OCI-LY3 (cell line): ENCODE data around the gene RTP5.

Source experiments
- H2AFZ ChIP-seq: fragments of 200-600, 300-600 bp; shearing (Covaris generic); 2 replicates; pipeline ENCODE4 v1.6.0; 2014; ENCODE audit warnings: antibody characterized with exemption, low read depth, low read length
- H3K27ac ChIP-seq: fragments of 200-600, 300-600 bp; sonication (generic); 2 replicates; pipeline ENCODE4 v1.5.1; 2014; ENCODE audit warnings: mild to moderate bottlenecking, low read length, moderate library complexity, mixed read lengths
- H3K27me3 ChIP-seq: fragments of 200-600, 300-600 bp; sonication (generic); 2 replicates; pipeline ENCODE4 v1.6.1; 2014; ENCODE audit warnings: low read depth, low read length, mixed read lengths
- H3K36me3 ChIP-seq: fragments of 200-600, 300-600 bp; sonication (generic); replicated peaks from 2 replicates; pipeline ENCODE3; 2014; ENCODE audit warnings: low read depth, low read length, mixed read lengths
- H3K4me1 ChIP-seq: fragments of 300-600, 200-600 bp; sonication (generic); 2 replicates; pipeline ENCODE4 v1.6.1; 2014; ENCODE audit warnings: low read length, mixed read lengths
- H3K4me2 ChIP-seq: fragments of 200-600, 300-600 bp; sonication (generic); 2 replicates; pipeline ENCODE4 v1.6.1; 2014; ENCODE audit warnings: low read length, mixed read lengths
- H3K4me3 ChIP-seq: fragments of 300-600, 200-600 bp; sonication (generic); 2 replicates; pipeline ENCODE4 v1.5.1; 2014; ENCODE audit warnings: antibody characterized with exemption, mild to moderate bottlenecking, low read length, moderate library complexity
- H3K79me2 ChIP-seq: fragments of 300-600, 200-600 bp; shearing (Covaris generic); 2 replicates; pipeline ENCODE4 v1.6.1; 2014; ENCODE audit warnings: mild to moderate bottlenecking, low read length, mixed read lengths
- H3K9ac ChIP-seq: fragments of 300-600, 200-600 bp; shearing (Covaris generic); 2 replicates; pipeline ENCODE4 v1.6.0; 2014; ENCODE audit warnings: mild to moderate bottlenecking, low read length, moderate library complexity
- H3K9me3 ChIP-seq: fragments of 200-600, 300-600 bp; shearing (Covaris generic); 2 replicates; pipeline ENCODE4 v1.6.1; 2014; ENCODE audit warnings: low read length, mixed read lengths; ENCODE audit not compliant: insufficient read depth
- H4K20me1 ChIP-seq: fragments of 200-600, 300-600 bp; sonication (generic); 2 replicates; pipeline ENCODE4 v1.6.1; 2016; ENCODE audit warnings: low read length, mixed read lengths; ENCODE audit not compliant: insufficient read depth
- EZH2phosphoT487 ChIP-seq: fragments of 200-600 bp; shearing (Covaris generic); IDR thresholded peaks from 2 replicates; pipeline ENCODE4 v1.6.1; 2018; ENCODE audit warnings: antibody characterized with exemption, mixed run types, low read depth
- TF ChIP-seq, protein P1 (sequence below): fragments of 200-600, 300-600 bp; sonication (generic); IDR thresholded peaks from 2 replicates; pipeline ENCODE4 v1.5.1; 2014; ENCODE audit warnings: antibody characterized with exemption, low read length, low read depth

RTP5 gene

DNA sequence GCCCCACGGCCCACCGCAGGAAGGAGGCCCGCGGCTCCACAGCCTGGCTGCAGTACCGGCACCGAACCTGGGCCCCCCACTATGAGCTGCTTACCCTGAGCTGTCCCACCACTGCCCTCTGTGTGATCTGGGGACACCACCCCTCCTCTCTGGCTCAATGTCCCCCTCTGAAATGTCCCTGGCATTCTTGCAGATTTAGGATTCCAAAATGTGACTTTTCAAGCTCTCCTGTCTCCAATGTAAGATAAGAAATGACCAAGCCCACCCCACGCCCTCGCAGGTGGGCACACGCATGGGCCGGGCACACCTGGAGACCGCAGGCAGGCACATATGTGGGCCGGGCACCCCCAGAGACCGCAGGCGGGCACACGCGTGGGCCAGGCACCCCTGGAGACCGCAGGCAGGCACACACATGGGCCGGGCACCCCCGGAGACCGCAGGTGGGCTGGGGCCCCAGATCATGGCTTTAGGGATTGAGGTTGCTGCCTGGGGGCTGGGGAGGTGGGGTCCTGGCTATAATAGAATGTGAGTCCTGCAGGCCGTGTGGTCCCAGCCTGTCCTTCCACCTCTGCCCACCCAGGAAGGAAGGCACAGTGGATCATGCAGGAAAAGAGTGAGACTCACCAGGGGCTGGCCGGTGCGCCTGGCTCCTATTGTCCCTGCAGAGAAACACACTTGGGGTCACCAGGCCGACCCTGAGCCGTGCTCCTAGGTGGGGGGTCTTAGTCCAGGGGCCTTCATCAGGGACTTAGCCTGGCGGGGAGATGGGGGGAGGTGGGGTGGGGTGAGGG is 18.0 kb upstream of the RTP5 start:
- Histone ChIP-seq H3K79me2 (no peaks in the 10 kb centered on the region), H3K36me3 (no peaks in the 10 kb centered on the region), H3K27ac (no peak overlapping the region), H3K4me2 (no peak overlapping the region), H3K4me3 (no peak overlapping the region), H3K9me3 (no peaks in the 10 kb centered on the region), H4K20me1 (no peaks in the 10 kb centered on the region), H2AFZ (no peak overlapping the region), H3K4me1 (no peaks in the 10 kb centered on the region), H3K27me3 (no peaks in the 10 kb centered on the region), H3K9ac (no peak overlapping the region)
- no peak for TF ChIP-seq EZH2phosphoT487
- TF ChIP-seq, protein P1, sequence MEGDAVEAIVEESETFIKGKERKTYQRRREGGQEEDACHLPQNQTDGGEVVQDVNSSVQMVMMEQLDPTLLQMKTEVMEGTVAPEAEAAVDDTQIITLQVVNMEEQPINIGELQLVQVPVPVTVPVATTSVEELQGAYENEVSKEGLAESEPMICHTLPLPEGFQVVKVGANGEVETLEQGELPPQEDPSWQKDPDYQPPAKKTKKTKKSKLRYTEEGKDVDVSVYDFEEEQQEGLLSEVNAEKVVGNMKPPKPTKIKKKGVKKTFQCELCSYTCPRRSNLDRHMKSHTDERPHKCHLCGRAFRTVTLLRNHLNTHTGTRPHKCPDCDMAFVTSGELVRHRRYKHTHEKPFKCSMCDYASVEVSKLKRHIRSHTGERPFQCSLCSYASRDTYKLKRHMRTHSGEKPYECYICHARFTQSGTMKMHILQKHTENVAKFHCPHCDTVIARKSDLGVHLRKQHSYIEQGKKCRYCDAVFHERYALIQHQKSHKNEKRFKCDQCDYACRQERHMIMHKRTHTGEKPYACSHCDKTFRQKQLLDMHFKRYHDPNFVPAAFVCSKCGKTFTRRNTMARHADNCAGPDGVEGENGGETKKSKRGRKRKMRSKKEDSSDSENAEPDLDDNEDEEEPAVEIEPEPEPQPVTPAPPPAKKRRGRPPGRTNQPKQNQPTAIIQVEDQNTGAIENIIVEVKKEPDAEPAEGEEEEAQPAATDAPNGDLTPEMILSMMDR: no peak

DNA sequence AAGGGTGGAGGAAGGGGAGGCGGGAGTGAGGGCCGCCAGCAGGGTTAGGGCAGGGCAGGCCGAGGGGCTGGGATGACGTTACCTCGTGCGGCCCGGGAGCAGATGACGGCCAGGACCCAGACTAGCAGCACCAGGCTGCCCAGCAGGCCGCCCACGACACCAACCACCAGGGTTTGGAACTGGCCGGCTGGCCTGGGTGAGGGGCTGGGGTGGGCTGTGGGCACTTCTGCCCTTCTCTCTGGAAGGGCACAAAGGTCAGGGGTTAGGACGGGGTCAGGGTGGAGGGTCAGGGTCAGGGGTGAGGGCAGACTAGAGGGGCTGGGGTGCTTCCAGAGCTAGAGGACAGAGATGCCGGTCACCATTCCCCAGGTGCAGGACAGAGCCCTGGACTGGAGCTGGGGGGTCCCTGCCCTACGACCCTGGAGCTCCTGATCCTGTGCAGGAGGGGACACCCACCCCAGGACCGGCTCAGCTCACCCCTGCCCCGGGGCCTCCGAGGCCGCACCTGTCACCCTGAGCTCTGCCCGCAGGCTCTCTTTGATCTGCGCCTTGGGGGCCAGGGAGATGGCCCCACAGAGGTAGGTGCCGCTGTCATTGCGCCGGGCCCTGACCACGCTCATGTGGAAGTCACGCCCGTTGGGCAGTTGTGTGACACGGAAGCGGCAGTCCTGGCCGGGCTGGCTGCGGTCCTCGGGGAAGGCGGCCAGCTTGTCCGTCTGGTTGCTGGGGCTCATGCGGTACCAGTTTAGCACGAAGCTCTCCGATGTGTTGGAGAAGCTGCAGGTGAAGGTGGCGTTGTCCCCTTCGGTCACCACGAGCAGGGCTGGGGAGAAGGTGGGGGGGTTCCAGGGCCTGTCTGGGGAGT is 17.2 kb upstream of the RTP5 start:
- Histone ChIP-seq H2AFZ (no peak overlapping the region), H3K27ac (no peak overlapping the region), H3K9ac (no peak overlapping the region), H3K4me1 (no peaks in the 10 kb centered on the region; the same call in 1 of the 2 replicates), H4K20me1 (0 out of 2 replicates have a peak, but pooled peaks cover 5% of the 10 kb centered on the region), H3K9me3 (no peaks in the 10 kb centered on the region), H3K27me3 (no peaks in the 10 kb centered on the region), H3K79me2 (peaks cover 6% of the 10 kb centered on the region; the same call in 1 of the 2 replicates), H3K4me3 (no peak overlapping the region), H3K4me2 (no peak overlapping the region), H3K36me3 (no peaks in the 10 kb centered on the region)
- TF ChIP-seq, protein P1: no peak
- no peak for TF ChIP-seq EZH2phosphoT487

DNA sequence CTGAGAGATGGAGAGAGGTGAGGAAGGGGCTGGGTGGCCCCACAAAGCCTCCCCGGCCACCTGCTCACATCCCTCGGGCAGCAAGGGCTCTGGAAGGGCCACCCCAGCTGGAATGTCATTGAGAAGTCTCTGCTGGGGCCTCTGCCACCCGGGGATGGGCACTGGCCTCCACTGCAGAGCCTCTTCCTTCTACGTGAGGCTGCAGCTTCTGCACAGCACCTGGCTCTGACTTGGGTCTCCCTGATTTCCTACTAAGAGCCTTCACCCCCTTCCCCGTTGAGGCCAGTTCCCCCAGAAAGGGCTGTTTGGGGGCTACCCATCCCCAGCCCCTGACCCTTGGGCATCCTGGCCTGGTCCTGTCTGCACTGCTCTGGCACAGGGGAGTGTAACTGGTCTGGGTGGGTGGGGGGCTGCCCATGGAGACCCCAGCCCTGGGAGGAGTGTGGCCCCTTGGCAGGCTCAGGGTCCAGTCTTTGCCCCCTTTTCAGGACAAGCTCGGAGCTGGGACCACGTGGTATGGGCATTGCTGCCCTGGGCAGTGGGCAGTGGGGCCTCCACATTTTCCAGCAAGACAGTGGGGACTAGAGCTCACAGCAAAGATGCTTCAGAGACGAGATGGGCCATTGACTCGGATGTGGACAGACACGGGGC is 16.4 kb upstream of the RTP5 start:
- Histone ChIP-seq H3K4me1 (no peaks in the 10 kb centered on the region; the same call in 1 of the 2 replicates), H2AFZ (no peak overlapping the region), H3K27me3 (no peaks in the 10 kb centered on the region), H3K9me3 (no peaks in the 10 kb centered on the region), H4K20me1 (0 out of 2 replicates have a peak, but pooled peaks cover 5% of the 10 kb centered on the region), H3K4me2 (no peak overlapping the region), H3K79me2 (peaks cover 14% of the 10 kb centered on the region), H3K27ac (no peak overlapping the region), H3K4me3 (no peak overlapping the region), H3K36me3 (no peaks in the 10 kb centered on the region), H3K9ac (no peak overlapping the region)
- TF ChIP-seq EZH2phosphoT487: no peak
- TF ChIP-seq, protein P1: no peak
